Stimulated activated CD8-positive, alpha-beta memory T cell treated with anti-CD3 and anti-CD28 coated beads, Interleukin-12 subunit alpha, Interleukin-12 subunit beta, amount 100 ng/mL, for 1 hour (primary cell): ENCODE results near the gene RPS19.
"Not testable (repeated sequence)": the region's sequence is repeated elsewhere in the genome, so short reads cannot be mapped to it uniquely, and the experiment has no call there.

Source experiments
- DNase-seq: peaks from one replicate; pipeline ENCODE4 v3.0.0-alpha.2; 2020; ENCODE audit warnings: low read depth

Gene RPS19

DNA sequence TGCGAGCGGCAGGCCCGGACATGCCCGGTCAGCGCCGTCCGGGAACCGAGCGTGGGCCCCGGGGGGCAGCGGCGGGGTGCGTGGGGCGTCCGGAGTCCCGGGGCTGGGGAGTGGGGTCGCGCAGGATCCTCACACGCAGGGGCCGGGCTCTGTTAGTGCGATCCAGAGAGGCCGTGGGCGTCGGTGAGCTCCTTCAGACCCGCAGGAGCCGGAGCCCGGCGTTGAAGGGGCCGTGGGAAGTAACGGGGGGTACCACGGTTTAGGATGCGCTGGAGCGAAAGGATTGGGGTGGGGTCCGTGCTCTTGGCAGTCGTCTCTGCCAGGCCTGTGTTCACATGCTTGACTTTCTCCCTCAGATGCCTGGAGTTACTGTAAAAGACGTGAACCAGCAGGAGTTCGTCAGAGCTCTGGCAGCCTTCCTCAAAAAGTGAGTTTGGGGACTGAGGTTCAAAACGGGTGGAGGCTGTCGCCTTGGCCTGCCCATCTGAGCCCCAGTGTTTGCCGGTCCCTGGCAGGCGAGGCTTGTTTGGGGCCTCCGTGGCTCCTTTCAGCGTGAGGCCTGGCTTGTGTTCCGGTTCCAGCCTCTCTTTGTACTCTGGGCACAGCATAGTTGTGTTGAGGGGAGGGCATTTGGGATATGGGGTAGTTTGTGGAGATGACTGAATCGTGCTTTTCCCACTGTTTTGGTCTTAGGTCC, 512 bp downstream of the RPS19 start:
- DNase-seq = no peak

- no peak for DNase-seq
Measured at GRCh38 chr19:41861116-41861768, 1.2 kb downstream of the RPS19 start.

GRCh38 chr19:41861846-41862245, 1.8 kb downstream of the RPS19 start:
- no peak for DNase-seq

DNA sequence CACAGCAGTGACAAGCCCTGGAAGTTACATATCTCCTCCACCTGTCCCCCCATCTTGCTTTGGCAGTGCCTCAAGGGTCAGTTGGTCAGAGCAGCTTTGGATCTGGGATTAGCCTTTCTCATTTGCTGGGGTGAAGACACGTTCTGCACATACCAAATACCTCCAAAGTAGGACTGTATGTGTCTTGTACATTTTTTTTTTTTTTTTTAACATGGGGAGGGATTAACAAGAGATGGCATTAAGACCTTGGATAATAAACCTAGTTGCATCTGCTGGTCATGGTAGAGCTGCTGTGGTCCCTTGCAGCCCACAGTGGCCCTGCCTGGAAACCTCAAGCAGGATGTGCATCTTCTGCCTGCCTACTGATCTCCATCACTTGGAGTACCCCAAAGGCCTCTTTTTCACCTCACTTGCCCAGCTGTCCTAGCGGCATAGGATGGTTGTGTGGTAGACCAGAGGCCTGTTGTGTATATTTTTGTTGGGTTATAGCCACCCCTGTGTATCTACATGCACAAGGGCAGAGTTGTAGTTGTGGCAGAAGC, 2.5 kb downstream of the RPS19 start:
- DNase-seq = no peak

- no peak for DNase-seq
Measured at GRCh38 chr19:41863209-41863931, 3.3 kb downstream of the RPS19 start.

DNA sequence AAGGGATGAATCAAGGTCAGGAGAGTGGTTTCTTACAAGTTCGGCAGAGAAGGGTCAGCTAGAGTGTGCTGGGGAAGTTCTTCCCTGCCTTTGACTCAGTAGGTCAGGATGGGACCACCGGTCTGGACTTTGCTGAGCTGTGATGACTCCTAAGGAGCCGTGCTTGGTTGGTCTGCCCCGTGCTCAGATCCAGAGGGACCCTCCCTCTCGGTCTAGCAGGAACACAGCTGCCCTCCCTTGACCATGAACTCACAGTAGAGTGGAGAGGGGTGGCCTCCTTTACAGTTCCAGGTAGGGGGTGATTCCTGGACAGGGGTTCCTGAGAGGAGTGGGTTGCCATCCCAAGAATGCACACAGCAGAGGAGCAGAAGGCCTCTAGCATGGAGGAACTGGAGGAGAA, 4.3 kb downstream of the RPS19 start:
- no peak for DNase-seq

DNA sequence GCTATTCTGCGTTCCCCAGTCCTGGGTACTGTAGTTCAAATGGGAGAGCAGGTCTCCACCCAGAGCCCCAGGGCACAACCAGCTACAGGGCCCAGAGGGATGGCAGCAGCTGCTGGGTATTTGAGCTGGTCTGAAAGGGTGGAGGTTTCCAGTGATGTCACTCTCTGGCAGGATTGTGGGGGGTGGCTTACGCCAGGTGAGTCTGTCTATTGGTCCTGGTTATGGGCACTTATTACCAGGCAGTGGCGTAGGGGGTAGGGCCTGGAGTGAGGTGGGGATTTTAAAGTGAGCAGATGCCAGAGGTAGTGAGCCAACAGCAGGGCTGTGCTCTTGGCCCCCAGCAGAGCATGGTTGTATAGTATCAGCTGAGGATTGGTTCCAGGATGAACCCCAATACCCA, 6.2 kb downstream of the RPS19 start:
- DNase-seq = no peak

DNA sequence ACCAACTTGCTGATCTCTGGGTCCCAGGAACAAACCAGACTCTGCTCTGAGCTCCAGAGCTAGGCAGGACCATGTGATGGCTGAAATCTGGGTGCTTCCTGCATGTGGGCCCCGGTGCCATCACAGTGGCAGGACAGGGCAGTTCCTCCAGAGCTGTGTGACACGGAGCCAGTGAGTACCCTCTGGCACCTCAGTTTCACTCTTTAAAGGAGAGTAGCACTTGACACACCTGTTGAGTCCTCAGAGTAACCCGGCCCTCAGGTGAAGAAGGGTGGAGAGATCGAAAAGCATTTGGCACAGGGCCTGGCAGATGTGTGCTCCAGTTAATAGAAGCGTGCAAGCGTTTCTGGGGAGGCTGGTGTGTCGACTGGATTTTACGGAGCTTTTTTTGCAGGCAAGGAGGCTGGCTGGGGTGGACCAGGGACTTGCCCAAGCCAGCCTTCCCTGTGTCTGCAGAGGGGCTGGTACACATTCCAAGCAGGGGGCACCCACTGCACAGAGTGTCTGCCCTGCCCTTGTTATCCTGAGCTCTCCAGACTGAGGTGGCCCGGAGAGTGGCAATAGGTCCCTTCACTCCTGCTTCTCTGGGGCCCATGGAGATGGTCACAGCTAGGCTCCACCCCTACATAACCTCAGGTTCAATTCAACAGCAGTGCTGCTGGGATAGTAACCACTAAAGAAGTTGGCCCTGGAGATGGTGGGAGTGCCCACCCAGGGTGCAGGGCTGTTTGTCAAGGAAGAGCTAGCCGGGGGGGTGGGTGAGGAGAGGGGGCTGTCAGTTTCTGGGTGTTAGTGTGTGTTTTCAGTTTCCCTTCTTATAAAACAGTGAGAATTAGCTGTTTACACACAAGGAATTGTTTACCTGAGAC, 8.3 kb downstream of the RPS19 start:
- DNase-seq = no peak

DNA sequence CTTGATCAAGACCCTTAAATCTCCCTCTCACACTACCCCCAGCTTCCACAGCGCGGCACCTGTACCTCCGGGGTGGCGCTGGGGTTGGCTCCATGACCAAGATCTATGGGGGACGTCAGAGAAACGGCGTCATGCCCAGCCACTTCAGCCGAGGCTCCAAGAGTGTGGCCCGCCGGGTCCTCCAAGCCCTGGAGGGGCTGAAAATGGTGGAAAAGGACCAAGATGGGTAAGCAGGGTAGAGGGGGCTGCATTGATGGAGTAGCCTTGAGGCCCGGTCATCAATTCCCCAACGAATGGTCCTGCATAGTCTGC, 8.9 kb downstream of the RPS19 start:
- DNase-seq = no peak

DNA sequence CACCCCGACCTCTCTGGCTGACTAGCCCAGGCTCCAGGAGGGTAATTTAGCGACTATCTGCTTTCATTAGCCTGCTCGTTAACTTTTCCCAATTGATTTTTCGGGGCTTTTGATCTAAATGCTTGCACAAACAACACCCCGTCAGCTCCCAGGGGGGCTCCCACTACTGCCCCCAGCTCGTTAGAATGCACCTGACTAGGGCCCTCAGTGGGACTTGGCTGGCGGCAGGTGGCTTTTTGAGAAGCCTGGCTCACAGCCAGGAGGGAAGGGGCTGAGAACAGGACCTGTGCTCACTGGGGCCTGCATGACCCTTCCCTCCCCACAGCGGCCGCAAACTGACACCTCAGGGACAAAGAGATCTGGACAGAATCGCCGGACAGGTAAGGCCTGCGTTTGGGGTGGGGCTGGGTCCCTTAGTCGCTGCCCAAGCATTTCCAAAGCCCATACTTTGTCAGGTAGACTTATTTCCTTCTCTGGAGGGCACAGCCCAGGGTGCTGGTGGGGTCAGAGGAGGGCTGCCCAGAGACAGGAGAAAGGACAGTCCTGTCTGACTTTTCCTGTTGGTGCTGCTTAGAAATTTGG, 9.4 kb downstream of the RPS19 start:
- DNase-seq = no peak

DNA sequence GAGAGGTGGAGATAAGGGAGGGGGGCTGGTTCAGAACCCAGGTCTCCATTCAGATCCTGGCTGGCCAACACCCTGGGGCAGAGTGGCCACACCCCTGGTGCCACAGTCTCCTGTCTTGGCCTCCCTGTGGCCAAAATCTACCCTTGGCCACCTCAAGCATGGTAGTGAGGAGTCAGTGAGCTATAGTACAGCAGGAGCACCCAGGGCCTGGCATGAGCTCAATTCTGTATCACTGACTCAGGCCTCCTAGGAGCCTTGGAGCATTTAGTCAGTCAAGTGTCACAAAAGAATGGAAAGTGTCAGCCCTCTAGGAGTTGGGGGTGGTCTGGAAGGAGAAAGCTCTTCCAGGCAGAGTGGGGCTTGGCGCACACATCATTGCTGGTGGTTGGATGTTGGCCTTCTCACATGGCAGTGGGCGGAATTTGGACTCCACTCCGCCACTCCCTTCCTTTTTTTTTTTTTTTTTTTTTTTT, 10.4 kb downstream of the RPS19 start:
- DNase-seq = no peak

- DNase-seq = peak; percentile 32
Measured at GRCh38 chr19:41871573-41872383, 11.7 kb downstream of the RPS19 start.

- no peak for DNase-seq
Measured at GRCh38 chr19:41872384-41872774, 12.3 kb downstream of the RPS19 start.

DNA sequence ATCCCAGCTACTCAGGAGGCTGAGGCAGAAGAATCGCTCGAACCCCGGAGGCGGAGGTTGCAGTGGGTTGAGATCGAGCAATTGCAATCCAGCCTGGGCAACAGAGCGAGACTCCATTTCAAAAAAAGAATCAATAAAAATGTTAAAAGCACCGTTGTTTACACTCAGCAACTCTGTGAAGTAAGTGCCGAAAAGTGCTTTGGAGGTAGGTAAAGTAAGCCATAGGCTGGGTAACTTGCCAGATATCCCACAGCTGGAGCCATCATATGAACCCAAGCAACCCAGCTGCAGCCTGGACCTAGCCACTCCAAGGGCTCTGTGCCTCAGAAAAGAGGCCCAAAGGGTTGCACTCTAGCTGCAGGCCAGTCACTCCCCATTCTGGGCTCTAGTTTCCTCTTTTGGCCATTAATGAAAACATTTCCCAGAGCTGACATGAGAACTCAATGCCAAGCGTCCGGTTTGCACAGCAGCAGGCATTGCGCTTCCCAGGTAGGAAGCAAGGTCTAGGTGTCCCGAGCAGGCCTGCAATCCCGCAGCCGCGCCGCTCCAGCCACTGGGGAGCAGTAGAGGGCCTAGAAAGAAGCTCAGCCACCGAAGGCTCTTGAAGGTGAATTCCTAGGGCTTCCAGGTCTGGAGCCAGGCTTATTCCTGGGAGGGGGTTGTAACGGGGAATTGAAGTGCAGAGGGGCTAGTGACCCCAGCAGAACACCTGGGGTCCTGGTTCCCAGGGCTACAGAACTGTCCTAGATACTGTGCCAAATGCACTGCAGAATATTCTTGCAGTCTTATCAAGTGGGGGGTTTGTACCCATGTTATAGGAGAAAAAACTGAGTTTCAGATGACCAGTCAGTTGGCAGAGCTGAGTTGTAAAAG, 13.0 kb downstream of the RPS19 start:
- DNase-seq = peak; percentile 52

DNA sequence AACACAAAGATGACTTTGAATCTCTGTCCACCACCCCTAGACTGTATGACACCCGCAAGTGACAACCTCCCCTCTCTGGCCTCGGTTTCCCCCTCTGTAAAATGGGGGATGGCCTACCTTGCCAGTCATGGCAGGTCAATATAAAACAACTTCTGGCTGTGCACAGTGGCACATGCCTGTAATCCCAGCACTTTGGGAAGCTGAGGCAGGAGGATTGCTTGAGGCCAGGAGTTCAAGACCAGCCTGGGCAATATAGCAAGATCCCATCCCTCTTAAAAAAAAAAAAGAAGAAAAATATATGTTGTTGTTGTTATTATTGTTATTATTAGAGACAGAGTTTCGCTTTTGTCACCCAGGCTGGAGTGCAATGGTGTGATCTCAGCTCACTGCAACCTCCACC, 15.9 kb downstream of the RPS19 start:
- DNase-seq = not testable (repeated sequence)

- no peak for DNase-seq
Measured at GRCh38 chr19:41876847-41877832, 17.1 kb downstream of the RPS19 start, which contains the start of gene CD79A. Gene CD79A (plus strand): TSS chr19:41877279. CDS start chr19:41877305, 26 bp downstream.

DNA sequence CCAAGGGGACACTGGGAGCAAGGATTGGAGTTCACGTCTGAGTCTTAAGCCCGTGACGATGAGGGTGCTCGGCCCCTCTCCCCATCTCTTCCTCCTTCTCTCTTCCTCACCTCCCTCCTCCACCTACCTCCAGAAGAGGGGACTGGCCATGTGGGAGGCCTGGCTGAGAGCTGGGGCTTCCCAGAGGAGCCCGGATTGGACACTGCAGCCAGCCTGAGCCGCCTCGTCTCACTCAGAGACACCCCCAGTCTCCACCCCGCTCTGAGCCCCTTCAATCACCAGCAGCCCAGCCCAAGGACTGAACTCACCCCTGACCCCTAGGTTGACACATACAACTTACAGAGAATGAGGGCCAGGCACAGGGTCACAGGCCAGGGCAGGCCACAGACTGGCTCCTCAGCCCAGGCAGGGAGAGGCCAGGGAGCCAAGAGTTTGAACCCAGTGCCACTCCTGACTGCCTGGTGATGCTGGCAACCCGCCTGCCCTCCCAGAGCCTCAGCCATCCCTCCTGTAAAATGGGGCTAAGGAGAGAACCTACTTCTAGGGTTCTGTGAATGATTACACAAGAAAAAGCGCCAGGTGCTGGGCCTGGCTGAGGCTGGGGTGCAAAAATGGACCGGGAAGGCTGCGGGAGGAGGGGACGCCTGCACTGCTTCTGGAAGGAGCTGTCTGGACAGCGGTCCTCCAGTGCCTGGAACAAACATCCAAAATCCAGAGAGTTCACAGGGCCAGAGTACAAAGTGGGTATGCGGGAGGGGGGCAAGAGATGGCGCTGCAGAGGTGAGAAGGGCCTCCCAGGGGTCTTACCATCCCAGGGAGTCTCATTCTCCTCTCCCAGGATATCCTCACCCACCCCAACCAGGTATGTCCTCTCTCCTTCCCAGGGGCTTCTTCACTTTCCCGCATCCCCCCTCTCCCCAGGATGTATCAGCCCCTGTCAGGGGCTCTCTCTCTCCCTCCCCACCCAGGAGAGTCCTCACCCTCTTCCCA, 18.2 kb downstream of the RPS19 start:
- no peak for DNase-seq
